Superior temporal gyrus (tissue), 1 donor: Measurements from ENCODE around the gene BICD2.
A peak's percentile ranks its signal among the peaks of the same experiment; 100 is the strongest.
"Not testable (repeated sequence)": the region's sequence is repeated elsewhere in the genome, so short reads cannot be mapped to it uniquely, and the experiment has no call there.

ENCODE experiments used
- DNase-seq: peaks from one replicate; pipeline ENCODE4 v3.0.0-alpha.2; 2016; ENCODE audit errors: extremely low spot score

The BICD2 gene

GRCh38 chr9:92770360-92770995 lies 5.8 kb upstream of the BICD2 start:
- no peak for DNase-seq

GRCh38 chr9:92769990-92770359 lies 5.3 kb upstream of the BICD2 start:
- DNase-seq: no peak

GRCh38 chr9:92769286-92769685 lies 4.7 kb upstream of the BICD2 start:
- no peak for DNase-seq

- DNase-seq: not testable (repeated sequence)
Observed at GRCh38 chr9:92768816-92769215, 4.2 kb upstream of the BICD2 start.

- DNase-seq: no peak
Observed at GRCh38 chr9:92767066-92768054, 2.7 kb upstream of the BICD2 start.

GRCh38 chr9:92764988-92765936 lies 629 bp upstream of the BICD2 start:
- peak; percentile 97 for DNase-seq

- no peak for DNase-seq
Observed at GRCh38 chr9:92763721-92764380, 782 bp downstream of the BICD2 start.

GRCh38 chr9:92762781-92763708 lies 1.6 kb downstream of the BICD2 start:
- DNase-seq: no peak

- DNase-seq: no peak
Observed at GRCh38 chr9:92762196-92762595, 2.4 kb downstream of the BICD2 start.

- no peak for DNase-seq
Observed at GRCh38 chr9:92761686-92762085, 2.9 kb downstream of the BICD2 start.

GRCh38 chr9:92760494-92760893 lies 4.1 kb downstream of the BICD2 start:
- no peak for DNase-seq

- peak; percentile 68 for DNase-seq
Observed at GRCh38 chr9:92760070-92760469, 4.6 kb downstream of the BICD2 start.

- no peak for DNase-seq
Observed at GRCh38 chr9:92759446-92759845, 5.2 kb downstream of the BICD2 start.

GRCh38 chr9:92756792-92757191 lies 7.8 kb downstream of the BICD2 start:
- no peak for DNase-seq

GRCh38 chr9:92754091-92754745 lies 10.4 kb downstream of the BICD2 start:
- no peak for DNase-seq

- DNase-seq: no peak
Observed at GRCh38 chr9:92752812-92753404, 11.7 kb downstream of the BICD2 start.

- no peak for DNase-seq
Observed at GRCh38 chr9:92749934-92750315, 14.7 kb downstream of the BICD2 start.

- DNase-seq: peak; percentile 81
Observed at GRCh38 chr9:92749071-92749933, 15.3 kb downstream of the BICD2 start.

GRCh38 chr9:92748233-92748497 lies 16.5 kb downstream of the BICD2 start:
- DNase-seq: no peak
